ENCODE results near the gene FSCN2.

Gene FSCN2

GRCh38 chr17:81489998-81490992 lies 37.9 kb upstream of the FSCN2 start:
- no peak for FAIRE-seq

GRCh38 chr17:81491181-81491581 lies 37.0 kb upstream of the FSCN2 start:
- no peak for FAIRE-seq

GRCh38 chr17:81491761-81492160 lies 36.4 kb upstream of the FSCN2 start:
- FAIRE-seq, result no peak

GRCh38 chr17:81492202-81492601 lies 36.0 kb upstream of the FSCN2 start:
- no peak for FAIRE-seq

- no peak for FAIRE-seq
Measured at GRCh38 chr17:81492706-81493105, 35.5 kb upstream of the FSCN2 start.

GRCh38 chr17:81493198-81494038 lies 34.8 kb upstream of the FSCN2 start:
- no peak for FAIRE-seq

- FAIRE-seq, result no peak
Measured at GRCh38 chr17:81494626-81495377, 33.4 kb upstream of the FSCN2 start.

- no peak for FAIRE-seq
Measured at GRCh38 chr17:81498953-81499600, 29.1 kb upstream of the FSCN2 start.

- FAIRE-seq, result no peak
Measured at GRCh38 chr17:81499601-81499970, 28.6 kb upstream of the FSCN2 start.

- no peak for FAIRE-seq
Measured at GRCh38 chr17:81500047-81500446, 28.1 kb upstream of the FSCN2 start.

GRCh38 chr17:81502471-81503017 lies 25.6 kb upstream of the FSCN2 start:
- FAIRE-seq, result no peak

GRCh38 chr17:81503619-81504018 lies 24.6 kb upstream of the FSCN2 start:
- no peak for FAIRE-seq

GRCh38 chr17:81508639-81509206 lies 19.5 kb upstream of the FSCN2 start:
- no peak for FAIRE-seq

GRCh38 chr17:81509207-81509971 lies 18.8 kb upstream of the FSCN2 start:
- no peak for FAIRE-seq

- FAIRE-seq, result no peak
Measured at GRCh38 chr17:81509972-81510784, 18.0 kb upstream of the FSCN2 start.

- FAIRE-seq, result no peak
Measured at GRCh38 chr17:81510785-81511553, 17.2 kb upstream of the FSCN2 start.

GRCh38 chr17:81511554-81511803 lies 16.7 kb upstream of the FSCN2 start:
- no peak for FAIRE-seq

GRCh38 chr17:81511804-81512561 lies 16.2 kb upstream of the FSCN2 start:
- no peak for FAIRE-seq
